OCI-LY1 (cell line): ENCODE measurements around the gene FGD4.

Experiments used
- EZH2 ChIP-seq: fragments of 200-600 bp; sonication (generic), shearing (Covaris generic); IDR thresholded peaks from 2 replicates; pipeline ENCODE4 v1.8.0; 2017; ENCODE audit warnings: borderline replicate concordance, mixed run types, mild to moderate bottlenecking, antibody characterized with exemption, low read length, moderate library complexity, mixed read lengths
- TF ChIP-seq, protein P1 (sequence below): fragments of 200-600 bp; sonication (generic), shearing (Covaris generic); IDR thresholded peaks from 2 replicates; pipeline ENCODE4 v1.5.1; 2017; ENCODE audit warnings: mild to moderate bottlenecking, antibody characterized with exemption, low read length, moderate library complexity, mixed read lengths

GRCh38 chr12:32662665-32663064, 263.3 kb downstream of the FGD4 start:
- TF ChIP-seq, protein P1, sequence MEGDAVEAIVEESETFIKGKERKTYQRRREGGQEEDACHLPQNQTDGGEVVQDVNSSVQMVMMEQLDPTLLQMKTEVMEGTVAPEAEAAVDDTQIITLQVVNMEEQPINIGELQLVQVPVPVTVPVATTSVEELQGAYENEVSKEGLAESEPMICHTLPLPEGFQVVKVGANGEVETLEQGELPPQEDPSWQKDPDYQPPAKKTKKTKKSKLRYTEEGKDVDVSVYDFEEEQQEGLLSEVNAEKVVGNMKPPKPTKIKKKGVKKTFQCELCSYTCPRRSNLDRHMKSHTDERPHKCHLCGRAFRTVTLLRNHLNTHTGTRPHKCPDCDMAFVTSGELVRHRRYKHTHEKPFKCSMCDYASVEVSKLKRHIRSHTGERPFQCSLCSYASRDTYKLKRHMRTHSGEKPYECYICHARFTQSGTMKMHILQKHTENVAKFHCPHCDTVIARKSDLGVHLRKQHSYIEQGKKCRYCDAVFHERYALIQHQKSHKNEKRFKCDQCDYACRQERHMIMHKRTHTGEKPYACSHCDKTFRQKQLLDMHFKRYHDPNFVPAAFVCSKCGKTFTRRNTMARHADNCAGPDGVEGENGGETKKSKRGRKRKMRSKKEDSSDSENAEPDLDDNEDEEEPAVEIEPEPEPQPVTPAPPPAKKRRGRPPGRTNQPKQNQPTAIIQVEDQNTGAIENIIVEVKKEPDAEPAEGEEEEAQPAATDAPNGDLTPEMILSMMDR: no peak
- TF ChIP-seq EZH2: no peak
